Stomach (tissue), 4 donors: ENCODE measurements around the gene KCNE5.

Experiments used
- POLR2A ChIP-seq, 4 donors: fragments of 450-650 bp; IDR thresholded peaks; one replicate each; pipeline ENCODE4 v1.6.1; 2016; ENCODE audit warnings: antibody characterized with exemption in 4 of 4, control low read depth in 2 of 4, mild to moderate bottlenecking in 1 of 4, moderate library complexity in 1 of 4
- POLR2AphosphoS5 ChIP-seq, 3 donors: sonication (generic); formaldehyde crosslinking; IDR thresholded peaks; one replicate each; pipeline ENCODE4 v1.6.1; 2016; ENCODE audit warnings: antibody characterized with exemption in 3 of 3
- TF ChIP-seq, protein P1 (sequence below), 7 experiments: fragments of 450-650 bp in 4 of 7; fragments of 200-600 bp in 3 of 7; sonication (generic) in 3 of 7; IDR thresholded peaks; one replicate each; pipeline ENCODE4 v1.5.1; 2016 to 2019; ENCODE audit warnings: antibody characterized with exemption in 7 of 7, control low read depth in 2 of 7, mild to moderate bottlenecking in 1 of 7

DNA sequence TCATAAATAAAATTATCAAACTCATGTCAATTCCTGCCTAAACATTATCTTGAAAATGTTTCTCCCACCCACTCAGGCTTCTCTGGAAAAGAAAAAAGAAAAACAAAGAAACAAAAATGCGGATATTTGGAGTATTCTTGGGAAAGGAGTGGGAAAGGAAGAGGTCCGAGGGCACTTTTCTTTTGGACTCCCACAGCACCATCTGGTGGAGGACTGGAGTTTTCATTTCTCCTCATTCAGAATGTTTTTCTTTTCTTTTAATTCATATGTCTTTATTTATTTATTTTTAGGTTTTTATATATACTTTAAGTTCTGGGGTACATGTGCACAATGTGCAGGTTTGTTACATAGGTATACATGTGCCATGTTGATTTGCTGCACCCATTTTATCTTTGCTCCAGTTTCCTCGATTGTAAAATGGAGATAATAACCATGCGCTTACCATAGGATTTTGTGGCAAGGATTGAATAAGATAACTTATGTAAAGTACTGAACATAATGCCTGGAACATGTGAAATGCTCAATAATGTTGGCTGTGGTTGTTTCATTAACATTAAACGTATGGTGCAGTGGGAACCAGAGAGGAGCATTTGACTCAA, 8.0 kb upstream of the KCNE5 start:
- no peak for TF ChIP-seq POLR2A (IDR thresholded peaks at IDR 0.05)
- TF ChIP-seq, protein P1, sequence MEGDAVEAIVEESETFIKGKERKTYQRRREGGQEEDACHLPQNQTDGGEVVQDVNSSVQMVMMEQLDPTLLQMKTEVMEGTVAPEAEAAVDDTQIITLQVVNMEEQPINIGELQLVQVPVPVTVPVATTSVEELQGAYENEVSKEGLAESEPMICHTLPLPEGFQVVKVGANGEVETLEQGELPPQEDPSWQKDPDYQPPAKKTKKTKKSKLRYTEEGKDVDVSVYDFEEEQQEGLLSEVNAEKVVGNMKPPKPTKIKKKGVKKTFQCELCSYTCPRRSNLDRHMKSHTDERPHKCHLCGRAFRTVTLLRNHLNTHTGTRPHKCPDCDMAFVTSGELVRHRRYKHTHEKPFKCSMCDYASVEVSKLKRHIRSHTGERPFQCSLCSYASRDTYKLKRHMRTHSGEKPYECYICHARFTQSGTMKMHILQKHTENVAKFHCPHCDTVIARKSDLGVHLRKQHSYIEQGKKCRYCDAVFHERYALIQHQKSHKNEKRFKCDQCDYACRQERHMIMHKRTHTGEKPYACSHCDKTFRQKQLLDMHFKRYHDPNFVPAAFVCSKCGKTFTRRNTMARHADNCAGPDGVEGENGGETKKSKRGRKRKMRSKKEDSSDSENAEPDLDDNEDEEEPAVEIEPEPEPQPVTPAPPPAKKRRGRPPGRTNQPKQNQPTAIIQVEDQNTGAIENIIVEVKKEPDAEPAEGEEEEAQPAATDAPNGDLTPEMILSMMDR (IDR thresholded peaks at IDR 0.05), result peak in 2 of 7 experiments; percentile 35 to 36
- TF ChIP-seq POLR2AphosphoS5 (IDR thresholded peaks at IDR 0.05), result no peak
